GM21723 (cell line): ENCODE measurements around the gene CDKL5.
"Not testable (repeated sequence)": the region's sequence is repeated elsewhere in the genome, so short reads cannot be mapped to it uniquely, and the experiment has no call there.

Experiments used
- ATAC-seq: cut with Tn5 transposase; IDR thresholded peaks from one replicate; pipeline ENCODE4 v1.9.1; 2021; ENCODE audit warnings: mild to moderate bottlenecking, moderate library complexity; ENCODE audit not compliant: unreplicated experiment

The CDKL5 gene

DNA sequence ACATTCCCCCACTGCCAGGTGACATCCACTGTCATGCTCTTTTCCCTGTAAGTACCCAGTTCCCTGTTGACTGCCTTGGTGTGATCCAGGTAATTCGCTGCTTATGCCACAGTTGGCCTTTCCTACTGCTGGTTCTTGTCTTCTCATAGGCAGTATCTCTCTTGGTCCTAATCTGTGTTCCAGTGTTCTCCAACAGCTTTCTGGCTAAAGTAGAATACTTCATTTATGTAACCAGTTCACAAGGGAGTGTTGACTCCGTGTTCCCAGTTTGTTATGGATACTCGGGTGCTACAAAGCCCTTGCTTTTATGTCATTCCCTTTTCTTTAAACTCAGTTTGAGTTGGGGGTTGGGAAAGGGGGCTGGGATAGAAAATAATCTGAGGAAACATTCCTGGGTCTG is 148.1 kb downstream of the CDKL5 start:
- ATAC-seq = no peak

DNA sequence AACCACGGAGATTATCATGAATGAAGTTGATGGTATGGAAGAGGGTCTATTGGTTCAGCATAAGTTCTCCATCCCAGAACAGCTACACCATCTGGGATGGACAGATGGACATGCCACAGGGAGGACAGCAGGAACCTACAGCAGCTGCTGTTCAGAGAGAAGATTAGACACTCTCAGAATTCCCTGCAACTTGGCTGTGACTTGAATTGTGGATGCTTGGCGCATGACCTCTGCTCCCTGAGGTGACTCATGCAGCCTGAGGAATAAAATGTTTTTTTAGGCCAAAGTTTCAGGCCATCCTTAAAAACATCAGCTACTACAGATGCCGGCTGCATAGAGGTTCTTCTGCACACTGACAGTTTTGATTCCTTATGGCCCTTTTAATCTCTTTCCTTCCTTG is 149.2 kb downstream of the CDKL5 start:
- ATAC-seq = no peak

DNA sequence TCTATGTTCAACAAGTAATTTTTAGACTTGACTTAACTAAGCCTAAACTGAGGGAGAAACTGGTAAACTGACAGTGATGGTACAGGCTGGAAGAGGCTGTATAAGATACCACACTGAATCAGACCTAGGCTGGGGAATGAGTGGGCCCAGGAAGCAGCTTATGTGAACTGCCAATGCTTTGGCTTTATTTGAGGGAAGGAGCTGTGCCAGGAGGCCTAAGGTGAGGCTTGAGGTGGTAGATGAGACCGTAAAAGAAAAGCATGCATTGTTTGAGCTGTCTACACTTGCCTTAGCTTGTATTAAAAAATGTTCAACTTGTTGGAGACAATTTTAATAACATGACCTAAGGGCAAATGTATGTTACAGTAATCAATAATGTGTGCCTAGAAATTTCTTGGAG is 150.3 kb downstream of the CDKL5 start:
- no peak for ATAC-seq

DNA sequence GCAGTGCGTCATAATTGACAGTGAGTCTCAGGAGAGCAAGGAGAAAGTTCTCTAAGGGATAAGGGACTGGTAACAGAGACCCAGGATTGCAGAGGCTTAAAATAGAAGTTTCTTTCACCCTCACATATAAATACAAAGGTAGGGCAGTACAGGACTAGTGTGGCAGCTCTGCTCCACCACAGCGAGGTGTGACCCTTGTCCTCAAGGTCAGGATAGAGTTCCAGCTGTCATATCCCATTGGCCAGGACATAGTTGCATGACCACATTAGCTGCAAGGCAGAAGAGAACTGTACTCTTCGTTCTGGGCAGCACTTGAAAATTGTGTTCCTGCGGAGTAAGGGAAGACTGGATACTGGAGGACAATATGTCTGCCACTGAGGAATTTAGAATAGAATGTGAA is 152.0 kb downstream of the CDKL5 start:
- ATAC-seq = no peak

DNA sequence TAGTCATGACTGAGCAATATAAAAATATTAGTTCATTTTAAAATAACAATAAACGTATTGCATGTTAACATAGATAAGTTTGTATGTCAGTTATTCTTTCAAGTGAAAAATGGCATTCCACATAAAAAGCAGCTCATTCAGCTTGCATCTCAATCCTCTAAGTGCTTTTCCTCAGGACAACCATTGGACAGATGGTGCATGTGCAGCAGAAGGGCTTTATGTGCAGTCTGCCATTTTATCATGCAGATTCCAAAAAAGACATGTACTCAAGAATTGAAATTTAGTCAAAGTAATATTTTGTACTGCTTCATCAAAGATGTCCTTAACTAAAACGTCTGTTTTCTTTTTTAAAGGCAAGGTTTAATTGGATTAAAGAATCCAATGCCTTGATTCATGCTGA is 153.1 kb downstream of the CDKL5 start:
- ATAC-seq = no peak

DNA sequence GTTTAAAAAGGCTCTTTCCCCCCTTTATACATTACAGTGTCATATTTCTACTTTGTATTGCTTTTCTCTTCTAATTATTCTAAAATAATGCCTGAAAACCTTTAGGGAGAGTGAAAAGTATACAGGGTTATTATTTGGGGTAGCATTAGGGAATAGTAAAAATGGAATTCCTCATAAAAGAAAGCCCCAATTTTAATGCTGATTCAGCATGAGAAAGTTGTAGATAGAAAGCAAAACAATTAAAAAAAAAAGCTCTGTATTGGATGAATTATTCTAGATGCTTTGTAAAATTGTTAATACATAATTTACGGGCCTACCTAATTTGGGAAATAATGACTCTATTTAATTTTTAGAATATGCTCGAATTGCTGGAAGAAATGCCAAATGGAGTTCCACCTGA is 154.1 kb downstream of the CDKL5 start:
- no peak for ATAC-seq

DNA sequence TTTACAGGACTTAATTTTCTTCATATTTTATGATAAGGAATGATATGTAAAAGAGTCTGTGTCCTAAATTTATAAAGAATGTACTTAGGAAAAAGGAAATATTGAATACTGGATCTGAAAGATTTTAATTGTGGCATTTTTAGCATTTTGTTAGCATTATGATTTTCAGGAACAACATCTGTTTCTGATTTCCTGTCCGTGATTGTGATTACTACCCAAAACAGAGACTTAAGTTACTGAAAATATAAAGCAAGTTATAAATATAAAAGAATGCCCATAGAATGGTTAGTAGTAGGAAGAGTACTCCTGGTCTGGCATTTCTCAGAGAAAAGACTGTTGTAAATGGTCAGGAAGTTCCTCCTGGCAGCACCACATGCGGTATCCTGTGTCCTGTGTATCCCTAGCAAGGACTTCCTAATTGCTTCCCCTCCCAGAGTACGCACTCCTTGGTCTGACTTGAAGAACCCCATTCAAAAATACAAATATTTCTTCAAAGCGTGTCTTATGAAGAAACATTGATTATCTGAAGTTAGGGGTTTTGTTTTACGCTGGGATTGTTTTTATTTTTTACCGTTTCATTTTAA is 157.6 kb downstream of the CDKL5 start:
- no peak for ATAC-seq

DNA sequence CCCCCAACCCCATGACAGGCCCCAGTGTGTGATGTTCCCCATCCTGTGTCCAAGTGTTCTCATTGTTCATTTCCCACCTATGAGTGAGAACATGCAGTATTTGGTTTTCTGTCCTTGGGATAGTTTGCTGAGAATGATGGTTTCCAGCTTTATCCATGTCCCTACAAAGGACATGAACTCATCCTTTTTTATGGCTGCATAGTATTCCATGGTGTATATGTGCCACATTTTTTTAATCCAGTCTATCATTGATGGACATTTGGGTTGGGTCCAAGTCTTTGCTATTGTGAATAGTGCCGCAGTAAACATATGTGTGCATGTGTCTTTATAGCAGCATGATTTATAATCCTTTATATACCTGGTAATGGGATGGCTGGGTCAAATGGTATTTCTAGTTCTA is 163.9 kb downstream of the CDKL5 start:
- ATAC-seq = not testable (repeated sequence)

DNA sequence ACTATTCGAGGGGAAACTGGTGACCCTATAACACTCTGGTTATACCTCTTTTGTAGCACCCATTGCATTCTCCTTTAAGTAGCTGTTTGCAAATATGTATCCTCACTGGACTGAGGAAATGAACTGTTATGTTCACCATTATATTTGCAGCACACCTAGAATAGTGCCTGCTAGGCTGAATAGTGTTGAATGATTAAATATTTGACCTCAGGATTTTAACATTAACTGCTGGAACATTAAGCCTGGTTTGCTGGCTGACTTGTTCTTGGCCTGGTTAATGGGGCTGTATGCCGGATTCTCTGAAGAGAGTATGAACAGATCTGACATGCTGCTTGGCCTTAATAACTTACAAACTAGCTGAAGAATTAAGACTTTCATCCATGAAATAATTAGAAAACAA is 166.4 kb downstream of the CDKL5 start:
- ATAC-seq = no peak

DNA sequence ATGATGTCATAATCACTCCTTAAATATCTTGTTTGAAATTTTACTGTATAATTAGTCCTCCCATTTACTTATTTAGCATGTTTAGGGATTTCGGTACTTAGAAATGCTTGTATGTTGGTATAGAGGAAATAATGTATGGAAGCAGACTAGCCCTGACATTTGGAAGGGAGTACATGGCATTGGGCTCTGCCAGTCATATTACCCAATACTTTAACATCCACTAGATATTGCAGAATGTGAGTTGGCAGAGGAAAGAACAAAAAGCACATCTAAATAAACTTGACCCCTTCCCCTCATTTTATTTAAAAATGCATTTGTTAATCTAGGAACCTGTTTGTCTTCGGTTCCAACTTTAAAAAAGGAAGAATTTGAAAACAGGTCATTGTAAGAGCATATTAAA is 168.7 kb downstream of the CDKL5 start:
- no peak for ATAC-seq

DNA sequence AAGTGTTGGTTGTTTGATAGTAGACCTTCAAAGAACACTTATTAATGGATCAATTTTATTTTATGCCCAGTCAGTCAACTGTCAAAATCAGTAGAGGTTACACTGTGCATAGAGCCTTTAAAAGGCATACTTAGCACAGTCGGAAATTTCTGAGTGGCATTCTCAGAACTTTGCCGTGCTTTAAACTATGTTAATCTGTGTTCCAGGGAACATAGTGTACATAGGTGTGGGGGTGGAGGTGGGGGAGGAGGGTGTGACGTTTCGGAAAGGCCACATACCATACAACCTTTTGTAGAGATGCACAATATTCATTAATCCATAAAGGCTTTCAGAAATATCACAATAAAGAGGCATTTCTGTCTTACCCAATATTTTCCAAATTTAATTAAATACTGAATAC is 170.7 kb downstream of the CDKL5 start:
- no peak for ATAC-seq

DNA sequence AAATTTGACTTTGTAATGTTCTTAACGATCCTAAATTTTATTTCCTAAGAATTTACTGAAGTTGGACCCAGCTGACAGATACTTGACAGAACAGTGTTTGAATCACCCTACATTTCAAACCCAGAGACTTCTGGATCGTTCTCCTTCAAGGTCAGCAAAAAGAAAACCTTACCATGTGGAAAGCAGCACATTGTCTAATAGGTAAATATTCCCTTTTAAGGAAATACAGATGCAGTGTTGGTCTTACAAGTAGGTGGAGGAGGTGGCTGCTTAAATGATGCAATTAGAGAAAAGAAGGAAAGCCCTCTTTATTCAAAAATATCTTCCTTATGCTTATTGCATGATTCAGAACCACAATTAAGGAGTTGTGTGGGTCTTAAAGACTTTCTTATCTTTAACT is 173.0 kb downstream of the CDKL5 start:
- ATAC-seq = no peak

DNA sequence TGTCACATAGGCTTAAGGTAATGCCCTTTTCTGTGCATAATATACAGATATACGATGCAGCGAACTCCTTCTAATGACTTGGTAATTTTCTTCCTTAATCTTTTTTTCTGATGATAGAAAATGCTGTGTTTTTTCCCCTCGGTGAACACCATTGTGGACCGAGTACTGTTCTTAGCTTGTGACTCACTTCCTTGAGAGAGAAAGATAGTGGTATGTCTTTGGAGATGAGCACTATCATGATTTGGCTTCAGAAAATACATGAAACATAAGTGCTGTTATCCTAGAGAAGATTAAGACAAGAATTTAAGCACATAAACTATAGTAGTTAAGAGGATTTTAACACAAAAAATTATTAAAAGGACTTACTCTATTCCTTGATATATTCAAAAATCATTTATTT is 182.6 kb downstream of the CDKL5 start:
- ATAC-seq = no peak

DNA sequence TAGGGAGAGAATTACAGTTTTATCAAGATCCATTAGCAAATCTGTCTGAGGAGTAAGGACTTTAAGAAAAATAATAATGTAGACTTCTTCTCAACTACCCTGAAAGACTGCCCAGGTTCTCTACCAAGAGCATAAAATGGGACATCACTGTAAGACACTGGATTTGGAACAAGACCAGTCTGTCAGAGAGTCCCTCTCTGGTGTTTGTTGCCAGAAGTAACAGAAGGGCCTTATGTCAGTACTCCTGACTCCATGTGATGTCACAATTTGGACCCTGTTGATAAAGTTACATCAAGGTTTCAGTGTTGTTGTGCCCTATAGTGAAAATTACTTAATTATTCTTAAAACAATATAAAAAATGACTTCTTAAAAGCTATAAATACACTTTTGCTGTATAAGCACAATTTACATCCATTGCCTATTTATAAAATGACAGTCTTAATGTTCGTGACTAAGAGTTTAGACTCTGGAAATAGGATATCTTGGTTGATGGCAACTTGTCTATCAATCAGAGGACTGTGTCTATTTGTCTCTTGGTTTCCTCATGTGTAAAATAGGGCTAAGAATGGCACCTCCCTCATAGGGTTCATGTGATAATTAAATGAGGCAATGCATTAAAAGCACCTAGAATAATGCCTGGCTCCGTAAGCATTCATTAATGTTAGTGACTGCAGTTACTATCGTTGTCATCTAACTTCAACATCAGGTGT is 188.7 kb downstream of the CDKL5 start:
- ATAC-seq = no peak

DNA sequence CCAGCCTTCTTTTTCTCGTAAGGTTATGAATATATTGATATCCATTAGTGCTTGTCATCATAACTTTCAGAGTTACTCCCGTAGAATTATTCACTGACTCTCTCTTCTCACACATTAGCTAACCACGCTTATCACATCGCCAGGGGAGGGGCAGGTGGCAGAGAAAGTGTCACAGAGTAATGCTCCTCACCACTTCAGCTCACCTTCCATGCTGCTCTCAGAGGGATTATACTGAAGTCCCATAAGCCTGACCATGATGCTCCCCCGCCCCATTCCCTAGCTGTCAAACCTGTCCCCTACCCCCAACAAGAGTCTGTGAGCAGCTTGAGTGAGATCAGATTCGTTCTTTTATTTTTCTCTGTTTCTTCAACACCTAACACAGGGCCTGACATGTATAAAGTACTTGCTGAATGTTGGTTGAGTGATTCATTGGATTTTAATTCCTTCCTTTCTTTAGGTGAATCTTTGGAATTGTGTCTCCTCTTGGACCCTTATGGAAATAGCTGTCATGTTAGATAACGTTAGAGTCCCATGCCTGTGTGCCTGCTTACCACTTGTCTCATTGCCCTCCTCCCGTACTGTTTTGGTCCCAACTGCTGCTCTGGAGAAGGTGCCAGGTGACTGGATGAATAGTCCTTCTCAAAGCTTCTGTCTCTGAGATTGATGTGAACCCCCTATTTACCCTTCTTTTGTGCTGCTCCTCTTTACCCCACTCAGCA is 191.4 kb downstream of the CDKL5 start:
- no peak for ATAC-seq

DNA sequence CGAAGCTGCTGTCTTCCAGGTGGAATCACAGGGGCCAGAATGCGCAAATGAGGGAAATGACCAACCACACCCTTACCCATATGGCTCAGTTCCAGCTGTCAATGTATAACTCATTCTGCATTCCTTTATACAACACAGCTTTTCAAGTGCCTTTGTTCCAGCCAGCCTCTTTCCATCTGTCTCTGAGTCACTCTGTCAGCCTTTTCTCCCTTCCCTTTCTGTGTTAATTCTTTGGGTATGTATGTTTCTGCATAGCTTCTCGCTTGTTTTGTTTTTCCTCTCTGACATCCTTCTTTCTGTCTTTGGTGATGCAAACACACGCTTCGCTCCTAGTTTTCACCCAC is 192.0 kb downstream of the CDKL5 start:
- no peak for ATAC-seq

DNA sequence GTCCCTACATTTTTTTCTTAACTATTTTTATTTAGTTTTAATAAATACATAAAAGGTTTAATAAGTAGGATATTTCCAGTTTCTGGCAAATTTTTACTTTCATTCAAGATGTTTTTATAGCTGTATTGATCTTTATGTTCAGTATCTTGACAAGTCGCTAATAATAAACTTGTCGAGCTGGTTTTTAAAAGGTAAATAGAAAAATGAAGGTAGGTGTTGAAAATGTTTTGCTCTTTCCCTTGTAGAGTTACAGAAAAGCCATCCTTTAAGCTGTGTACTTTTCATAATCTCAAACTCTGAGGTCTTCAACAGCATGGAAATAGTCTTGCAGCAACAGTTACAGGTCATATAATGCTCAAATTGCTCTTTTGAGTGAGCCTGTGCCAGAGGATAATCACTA is 193.9 kb downstream of the CDKL5 start:
- no peak for ATAC-seq

DNA sequence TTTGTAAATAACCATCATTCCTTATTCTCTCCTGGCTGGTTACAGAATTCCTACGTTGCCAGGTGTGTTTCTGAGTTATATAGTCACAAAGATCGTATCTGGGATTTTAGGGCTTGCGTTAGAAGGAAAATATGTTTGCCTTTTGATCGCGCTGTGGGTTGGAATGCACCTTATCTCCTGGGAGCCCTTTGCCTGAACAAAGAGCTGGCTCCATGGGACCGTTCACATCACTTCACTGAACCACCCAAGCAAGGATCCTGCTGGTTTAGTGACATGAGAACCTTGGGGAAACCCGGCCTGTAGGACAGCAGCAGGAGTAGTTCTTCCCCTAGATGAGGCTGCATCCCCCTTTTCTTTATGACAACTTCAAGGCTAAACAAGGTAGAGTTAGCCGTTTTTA is 194.9 kb downstream of the CDKL5 start:
- no peak for ATAC-seq

DNA sequence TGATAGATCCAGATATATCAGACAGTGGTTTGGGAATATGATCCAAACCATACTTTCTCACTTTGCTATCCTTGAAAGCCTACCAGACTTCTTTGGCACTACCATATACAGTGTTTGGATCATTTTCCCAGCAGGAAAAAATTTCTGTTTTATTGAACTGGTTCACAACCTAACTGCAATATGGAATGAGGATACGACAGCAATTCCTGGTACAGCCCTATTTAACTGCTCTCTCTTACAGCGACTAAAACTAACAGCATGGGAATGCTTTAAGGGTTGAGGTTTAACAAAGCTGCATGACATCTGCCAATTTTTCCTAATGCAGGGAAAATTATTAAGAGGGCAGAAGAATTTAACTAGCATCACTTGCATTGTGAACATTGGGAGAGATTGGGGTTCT is 199.2 kb downstream of the CDKL5 start:
- no peak for ATAC-seq

DNA sequence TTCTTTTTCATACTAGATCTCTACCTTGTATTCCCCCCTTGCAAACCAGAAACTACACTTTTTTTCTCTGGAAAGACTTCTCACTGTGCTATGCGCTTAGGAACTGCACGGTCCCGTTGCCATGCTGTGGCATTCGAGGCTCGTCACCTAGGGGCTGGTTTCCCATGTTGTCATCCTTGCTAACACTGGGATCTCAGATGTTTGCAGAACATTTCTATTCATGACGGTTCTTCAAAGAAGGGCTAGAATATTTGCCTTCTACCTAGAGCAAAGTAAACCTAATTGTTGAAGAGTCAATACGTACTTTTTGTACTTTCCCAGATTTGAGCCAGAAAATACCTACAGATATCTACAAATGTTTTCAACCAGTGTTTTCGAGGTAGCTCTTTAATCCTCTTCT is 205.5 kb downstream of the CDKL5 start:
- ATAC-seq = no peak

DNA sequence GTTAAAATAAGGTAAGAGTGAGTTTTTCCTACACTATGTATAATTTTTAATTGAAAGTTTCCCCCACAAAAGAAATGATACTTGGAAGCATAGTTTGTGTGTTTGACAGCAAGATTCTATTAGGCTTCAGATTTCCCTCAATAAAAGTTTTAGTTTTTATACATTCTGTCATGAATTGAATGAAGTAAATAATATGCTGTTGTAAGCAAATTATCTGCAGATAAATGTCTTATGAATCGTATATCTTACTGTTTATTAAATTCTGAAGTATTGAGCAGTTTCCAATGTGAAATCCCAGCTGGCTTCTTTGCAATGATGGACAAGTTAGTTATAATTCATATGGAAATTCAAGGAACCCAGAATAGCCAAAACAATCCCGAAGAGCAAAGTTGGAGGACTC is 213.0 kb downstream of the CDKL5 start:
- ATAC-seq = no peak

DNA sequence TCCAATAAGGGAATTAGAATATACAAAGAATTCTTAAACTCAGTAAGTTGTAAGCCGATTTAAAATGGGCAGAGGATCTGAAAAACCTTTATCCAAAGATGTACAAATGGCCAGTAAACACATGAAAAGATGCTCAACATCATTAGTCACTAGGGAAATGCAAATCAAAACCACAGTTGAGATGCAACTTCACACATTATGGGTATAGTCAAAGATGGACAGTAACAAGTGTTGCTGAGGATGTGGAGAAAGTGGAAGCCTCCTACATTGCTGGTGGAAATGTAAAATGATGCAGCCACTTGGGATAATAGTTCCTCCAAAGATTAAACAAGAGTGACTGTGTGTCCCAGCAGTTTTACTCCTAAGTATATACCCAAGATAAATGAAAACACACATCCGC is 213.9 kb downstream of the CDKL5 start:
- no peak for ATAC-seq

DNA sequence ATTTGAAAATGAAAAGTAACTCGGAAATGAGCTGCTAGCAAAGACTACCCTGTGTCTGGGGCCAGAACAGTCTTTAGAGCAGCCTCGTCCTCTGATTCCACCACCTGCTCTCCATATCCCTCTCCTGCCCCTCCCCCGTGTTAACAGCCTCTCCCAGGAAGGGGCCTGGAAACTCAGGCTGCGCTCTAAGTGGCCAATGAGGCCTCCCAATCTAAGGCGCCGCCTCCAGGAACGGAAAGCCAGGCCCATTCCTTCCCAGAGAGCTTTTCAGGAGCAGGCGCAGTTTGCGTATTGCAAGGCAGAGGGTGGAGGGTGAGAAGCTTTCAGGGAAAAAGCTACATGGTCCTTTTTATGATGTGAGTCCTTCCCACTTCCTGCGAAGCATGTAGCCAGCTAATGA is 215.3 kb downstream of the CDKL5 start:
- ATAC-seq = no peak
